Colonic mucosa (tissue), 4 donors: ENCODE data around the gene LARP1. TPM values are rescaled to one million over a fixed set of nuclear protein-coding genes. Genes with fewer than 3 reads are reported as not detected.

ENCODE experiments used
- DNase-seq: peaks from one replicate; pipeline ENCODE4 v3.0.0-alpha.2; 2020
- H3K27ac ChIP-seq: fragments of 200-600 bp; one replicate; pipeline ENCODE4 v1.8.0; 2021
- H3K27me3 ChIP-seq: fragments of 200-600 bp; one replicate; pipeline ENCODE4 v1.8.0; 2021
- H3K36me3 ChIP-seq: fragments of 200-600 bp; one replicate; pipeline ENCODE4 v1.8.0; 2021
- H3K4me1 ChIP-seq: fragments of 200-600 bp; one replicate; pipeline ENCODE4 v1.8.0; 2021; ENCODE audit warnings: mild to moderate bottlenecking
- H3K4me3 ChIP-seq: fragments of 200-600 bp; one replicate; pipeline ENCODE4 v1.8.0; 2021
- H3K9ac ChIP-seq, 2 donors: one replicate each; pipeline ENCODE4 v1.7.0; 2013; ENCODE audit warnings: control low read depth in 2 of 2, low read depth in 2 of 2, low read length in 2 of 2
- H3K9me3 ChIP-seq: fragments of 200-600 bp; one replicate; pipeline ENCODE4 v1.8.0; 2021
- intact Hi-C: fragments of 100-400 bp; cut with DNase I; formaldehyde crosslinking; loops from one replicate; pipeline ENCODE4 v1.14.1; 2022
- total RNA-seq, 2 donors: library from RNA; stranded (reverse); fragmentation: NEBNext Ultra II Directional in 1 of 2; extraction: Animal tissue kit (Norgen Biotek cat#: 25700) in 1 of 2; gene quantifications; one replicate each; pipeline ENCODE4 v1.2.1, GENCODE V29; 2021
- TF ChIP-seq, protein P1 (sequence below): fragments of 200-600 bp; IDR thresholded peaks from one replicate; pipeline ENCODE4 v1.8.0; 2022; ENCODE audit warnings: antibody characterized with exemption, mild to moderate bottlenecking
- donor health status: healthy.
- donor health status: DM: no; HTN: no; CAD: no.
- donor health status: DM: no; HTN: no; CAD: no.

LARP1 gene
- total RNA-seq, 2 donors from 2014 or later, result 116 to 201 TPM

DNA sequence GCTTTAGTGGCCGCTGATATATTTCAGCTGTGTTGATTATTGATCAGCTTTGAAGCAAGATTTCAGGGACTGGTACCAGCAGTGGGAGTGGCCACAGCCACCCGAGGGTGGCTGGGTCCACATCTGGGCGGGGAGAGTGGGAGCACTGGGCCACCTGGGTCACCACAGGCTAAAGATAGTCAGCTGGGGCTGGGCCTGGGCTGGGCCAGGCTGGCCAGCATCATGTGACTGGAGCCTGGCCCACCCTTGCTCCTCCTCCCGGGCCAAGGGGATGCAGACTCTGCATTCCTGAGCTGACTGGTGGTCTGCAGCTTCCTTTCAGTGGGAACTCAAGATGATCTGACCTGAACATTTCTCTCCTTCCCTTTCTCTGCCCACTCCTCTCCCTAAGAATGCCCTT lies 27.1 kb downstream of the LARP1 start:
- TF ChIP-seq, protein P1, sequence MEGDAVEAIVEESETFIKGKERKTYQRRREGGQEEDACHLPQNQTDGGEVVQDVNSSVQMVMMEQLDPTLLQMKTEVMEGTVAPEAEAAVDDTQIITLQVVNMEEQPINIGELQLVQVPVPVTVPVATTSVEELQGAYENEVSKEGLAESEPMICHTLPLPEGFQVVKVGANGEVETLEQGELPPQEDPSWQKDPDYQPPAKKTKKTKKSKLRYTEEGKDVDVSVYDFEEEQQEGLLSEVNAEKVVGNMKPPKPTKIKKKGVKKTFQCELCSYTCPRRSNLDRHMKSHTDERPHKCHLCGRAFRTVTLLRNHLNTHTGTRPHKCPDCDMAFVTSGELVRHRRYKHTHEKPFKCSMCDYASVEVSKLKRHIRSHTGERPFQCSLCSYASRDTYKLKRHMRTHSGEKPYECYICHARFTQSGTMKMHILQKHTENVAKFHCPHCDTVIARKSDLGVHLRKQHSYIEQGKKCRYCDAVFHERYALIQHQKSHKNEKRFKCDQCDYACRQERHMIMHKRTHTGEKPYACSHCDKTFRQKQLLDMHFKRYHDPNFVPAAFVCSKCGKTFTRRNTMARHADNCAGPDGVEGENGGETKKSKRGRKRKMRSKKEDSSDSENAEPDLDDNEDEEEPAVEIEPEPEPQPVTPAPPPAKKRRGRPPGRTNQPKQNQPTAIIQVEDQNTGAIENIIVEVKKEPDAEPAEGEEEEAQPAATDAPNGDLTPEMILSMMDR, result no peak
- intact Hi-C loops, result no loop called here
- Histone ChIP-seq H3K4me1 (peaks cover 6% of the 10 kb centered on the region), H3K27me3 (no peaks in the 10 kb centered on the region), H3K4me3 (no peak overlapping the region), H3K27ac (no peak overlapping the region), H3K9me3 (no peaks in the 10 kb centered on the region), H3K36me3 (no peaks in the 10 kb centered on the region), H3K9ac (peak overlapping the region in 1 of 2 donors; percentile 5)
- DNase-seq, result no peak

DNA sequence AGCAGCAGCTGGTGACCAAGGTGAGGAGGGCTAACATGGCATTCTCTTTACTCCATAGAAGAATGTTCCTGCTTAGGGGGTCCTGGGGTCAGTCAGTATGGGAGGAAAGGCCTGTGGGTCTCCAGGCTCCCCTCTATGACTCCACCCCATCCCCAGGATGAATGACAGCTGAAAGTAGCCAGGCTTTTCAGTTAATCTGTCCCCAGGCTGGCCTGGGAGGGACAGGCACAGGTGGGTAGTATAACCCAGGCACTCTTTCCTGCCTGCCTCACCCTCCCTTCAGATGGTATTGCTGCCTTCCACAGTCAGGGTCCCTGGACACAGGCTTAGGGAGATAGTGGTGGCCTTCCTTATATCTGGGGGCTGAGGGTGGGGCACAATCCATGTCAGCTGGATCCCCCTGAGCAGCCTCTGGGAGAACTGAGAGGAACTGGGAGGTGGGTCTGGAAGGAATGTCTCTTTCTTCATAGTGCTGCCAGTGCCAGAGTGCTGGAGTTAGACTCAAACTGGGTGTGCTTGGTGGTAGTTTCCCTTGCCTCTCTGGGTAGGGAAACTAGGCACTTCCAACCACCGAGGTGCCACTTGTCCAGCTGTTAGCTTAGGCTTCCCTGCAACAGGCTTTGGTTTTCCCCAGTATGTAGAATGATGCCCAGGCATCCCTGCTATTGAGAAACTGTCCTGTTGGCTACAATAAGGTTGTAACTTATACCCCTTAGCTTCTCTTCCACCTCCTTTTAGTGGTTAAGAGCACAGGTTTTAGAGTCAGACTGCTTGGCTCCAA lies 27.8 kb downstream of the LARP1 start:
- Histone ChIP-seq H3K27me3 (no peaks in the 10 kb centered on the region), H3K9me3 (no peaks in the 10 kb centered on the region), H3K27ac (no peak overlapping the region), H3K4me3 (no peak overlapping the region), H3K36me3 (no peaks in the 10 kb centered on the region), H3K4me1 (peaks cover 6% of the 10 kb centered on the region), H3K9ac (peak overlapping the region; percentile 5 to 39)
- intact Hi-C loops, result no loop called here
- DNase-seq, result no peak
- TF ChIP-seq, protein P1, result no peak

DNA sequence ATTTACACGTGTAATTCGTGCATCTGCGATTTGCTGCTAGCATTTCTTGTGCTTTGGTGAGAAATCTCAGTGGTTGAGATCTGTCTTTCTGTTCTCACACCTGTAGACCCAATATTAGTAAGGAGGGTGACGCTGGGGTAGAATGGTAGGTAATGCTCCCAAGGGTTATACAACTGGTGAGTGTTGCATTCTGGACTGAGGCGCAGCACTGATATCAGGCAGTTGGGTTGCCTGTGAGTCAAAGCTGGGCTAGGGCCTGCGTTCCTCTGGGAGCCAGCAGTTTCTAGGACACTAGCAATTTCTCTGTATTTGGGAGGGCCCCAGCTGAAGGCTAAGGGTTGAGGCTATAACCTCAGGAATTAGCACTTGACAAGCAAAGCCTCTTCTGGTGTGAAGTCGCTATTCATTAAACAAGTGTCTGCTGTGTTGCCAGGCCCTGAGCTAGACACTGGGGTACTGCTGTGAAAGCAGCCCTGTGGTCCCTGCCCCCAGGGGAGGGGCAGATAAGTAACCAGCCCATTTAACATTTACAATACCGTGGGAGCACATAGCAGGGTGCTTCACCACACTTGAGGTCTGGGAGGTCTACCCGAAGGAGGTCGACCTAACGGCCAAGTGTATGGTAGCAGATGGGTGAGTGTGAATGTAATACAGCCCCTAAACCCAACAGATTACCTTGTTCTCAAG lies 28.7 kb downstream of the LARP1 start:
- TF ChIP-seq, protein P1, result no peak
- no peak overlapping the region for H3K4me3 ChIP-seq
- no peaks in the 10 kb centered on the region for H3K27me3 ChIP-seq
- no peak for DNase-seq
- intact Hi-C loops, result no loop called here
- H3K4me1 ChIP-seq, result peaks cover 6% of the 10 kb centered on the region
- H3K36me3 ChIP-seq, result no peaks in the 10 kb centered on the region
- no peaks in the 10 kb centered on the region for H3K9me3 ChIP-seq
- no peak overlapping the region for H3K9ac ChIP-seq
- H3K27ac ChIP-seq, result no peak overlapping the region

DNA sequence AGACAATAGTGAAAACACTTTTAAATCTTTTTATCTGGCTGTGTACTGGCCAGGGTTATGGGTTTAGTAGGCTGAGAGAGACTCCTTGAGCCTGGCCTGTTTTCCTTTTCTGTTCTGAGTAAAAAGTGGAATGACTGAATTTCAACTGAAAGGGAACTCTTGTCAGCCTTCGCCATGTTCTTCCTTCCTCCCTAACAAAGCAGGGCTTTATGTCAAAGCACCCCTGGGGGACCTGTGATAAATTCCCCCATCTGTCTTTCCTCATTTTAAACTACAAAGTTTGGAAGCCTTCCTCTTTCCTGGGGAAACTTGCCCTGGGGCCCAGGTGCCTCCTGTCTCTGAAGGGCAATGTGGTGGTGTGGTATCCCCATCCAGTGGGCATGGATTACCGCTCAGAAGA lies 29.7 kb downstream of the LARP1 start:
- no peak for DNase-seq

DNA sequence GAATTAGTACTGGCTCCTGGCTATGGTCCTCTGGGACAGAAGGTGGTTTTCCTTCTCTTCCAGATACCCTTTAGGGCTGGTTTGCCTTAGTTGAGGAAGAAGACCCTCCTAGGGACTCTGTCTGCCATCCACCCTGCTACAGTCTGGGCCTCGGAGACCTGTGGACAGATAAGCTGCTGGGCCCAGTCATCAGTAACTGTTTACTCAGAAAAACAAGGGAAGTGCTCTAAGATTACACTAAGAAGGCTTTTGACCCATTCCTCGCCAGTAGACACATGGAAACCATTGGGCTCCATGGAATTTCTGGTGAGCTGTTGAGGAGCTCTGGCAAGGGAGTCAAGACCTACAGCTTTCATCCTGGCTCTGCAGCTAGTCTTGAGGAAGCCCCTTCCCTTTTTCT lies 31.2 kb downstream of the LARP1 start:
- no peak for DNase-seq
- Histone ChIP-seq H3K9ac (no peak overlapping the region), H3K27me3 (no peaks in the 10 kb centered on the region), H3K36me3 (no peaks in the 10 kb centered on the region), H3K4me3 (no peak overlapping the region), H3K4me1 (peaks cover 6% of the 10 kb centered on the region), H3K9me3 (no peaks in the 10 kb centered on the region), H3K27ac (no peak overlapping the region)
- TF ChIP-seq, protein P1, result no peak
- intact Hi-C loops, result no loop called here

More for the DNA sequence above, 29.7 kb downstream of the LARP1 start:
- Histone ChIP-seq H3K9ac (no peak overlapping the region), H3K9me3 (no peaks in the 10 kb centered on the region), H3K4me1 (peaks cover 6% of the 10 kb centered on the region), H3K27ac (no peak overlapping the region), H3K27me3 (no peaks in the 10 kb centered on the region), H3K36me3 (no peaks in the 10 kb centered on the region), H3K4me3 (no peak overlapping the region)
- intact Hi-C loops, result no loop called here
- TF ChIP-seq, protein P1, result no peak
